Measurements from ENCODE around the gene SENP6.
"Not testable (repeated sequence)": the region's sequence is repeated elsewhere in the genome, so short reads cannot be mapped to it uniquely, and the experiment has no call there.

SENP6 gene

GRCh38 chr6:75568965-75569364 lies 32.7 kb upstream of the SENP6 start:
- POLR2A ChIA-PET = no interaction called here
- TF ChIP-seq ZNF548 (tag by site-specific recombination; IDR thresholded peaks at IDR 0.05) = no peak
- TF ChIP-seq ZNF768 (tag by site-specific recombination; IDR thresholded peaks at IDR 0.05) = no peak
- TF ChIP-seq TRIM28 (IDR thresholded peaks at IDR 0.05; ENCODE audit: borderline replicate concordance, low read length) = no peak
- TF ChIP-seq ZNF580 (tag by site-specific recombination; IDR thresholded peaks at IDR 0.05) = no peak
- TF ChIP-seq ZNF473 (tag by site-specific recombination; IDR thresholded peaks at IDR 0.05) = no peak
- no peak for TF ChIP-seq ZNF426 (tag by site-specific recombination; IDR thresholded peaks at IDR 0.05)
- TF ChIP-seq, protein P1, sequence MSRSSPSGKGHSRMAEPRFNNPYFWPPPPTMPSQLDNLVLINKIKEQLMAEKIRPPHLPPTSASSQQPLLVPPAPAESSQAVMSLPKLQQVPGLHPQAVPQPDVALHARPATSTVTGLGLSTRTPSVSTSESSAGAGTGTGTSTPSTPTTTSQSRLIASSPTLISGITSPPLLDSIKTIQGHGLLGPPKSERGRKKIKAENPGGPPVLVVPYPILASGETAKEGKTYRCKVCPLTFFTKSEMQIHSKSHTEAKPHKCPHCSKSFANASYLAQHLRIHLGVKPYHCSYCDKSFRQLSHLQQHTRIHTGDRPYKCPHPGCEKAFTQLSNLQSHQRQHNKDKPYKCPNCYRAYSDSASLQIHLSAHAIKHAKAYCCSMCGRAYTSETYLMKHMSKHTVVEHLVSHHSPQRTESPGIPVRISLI (tag by site-specific recombination; IDR thresholded peaks at IDR 0.05) = no peak
- TF ChIP-seq PRDM6 (tag by site-specific recombination; IDR thresholded peaks at IDR 0.05) = no peak
- no peak for TF ChIP-seq PRDM4 (tag by site-specific recombination; IDR thresholded peaks at IDR 0.05)
- TF ChIP-seq, protein P2, sequence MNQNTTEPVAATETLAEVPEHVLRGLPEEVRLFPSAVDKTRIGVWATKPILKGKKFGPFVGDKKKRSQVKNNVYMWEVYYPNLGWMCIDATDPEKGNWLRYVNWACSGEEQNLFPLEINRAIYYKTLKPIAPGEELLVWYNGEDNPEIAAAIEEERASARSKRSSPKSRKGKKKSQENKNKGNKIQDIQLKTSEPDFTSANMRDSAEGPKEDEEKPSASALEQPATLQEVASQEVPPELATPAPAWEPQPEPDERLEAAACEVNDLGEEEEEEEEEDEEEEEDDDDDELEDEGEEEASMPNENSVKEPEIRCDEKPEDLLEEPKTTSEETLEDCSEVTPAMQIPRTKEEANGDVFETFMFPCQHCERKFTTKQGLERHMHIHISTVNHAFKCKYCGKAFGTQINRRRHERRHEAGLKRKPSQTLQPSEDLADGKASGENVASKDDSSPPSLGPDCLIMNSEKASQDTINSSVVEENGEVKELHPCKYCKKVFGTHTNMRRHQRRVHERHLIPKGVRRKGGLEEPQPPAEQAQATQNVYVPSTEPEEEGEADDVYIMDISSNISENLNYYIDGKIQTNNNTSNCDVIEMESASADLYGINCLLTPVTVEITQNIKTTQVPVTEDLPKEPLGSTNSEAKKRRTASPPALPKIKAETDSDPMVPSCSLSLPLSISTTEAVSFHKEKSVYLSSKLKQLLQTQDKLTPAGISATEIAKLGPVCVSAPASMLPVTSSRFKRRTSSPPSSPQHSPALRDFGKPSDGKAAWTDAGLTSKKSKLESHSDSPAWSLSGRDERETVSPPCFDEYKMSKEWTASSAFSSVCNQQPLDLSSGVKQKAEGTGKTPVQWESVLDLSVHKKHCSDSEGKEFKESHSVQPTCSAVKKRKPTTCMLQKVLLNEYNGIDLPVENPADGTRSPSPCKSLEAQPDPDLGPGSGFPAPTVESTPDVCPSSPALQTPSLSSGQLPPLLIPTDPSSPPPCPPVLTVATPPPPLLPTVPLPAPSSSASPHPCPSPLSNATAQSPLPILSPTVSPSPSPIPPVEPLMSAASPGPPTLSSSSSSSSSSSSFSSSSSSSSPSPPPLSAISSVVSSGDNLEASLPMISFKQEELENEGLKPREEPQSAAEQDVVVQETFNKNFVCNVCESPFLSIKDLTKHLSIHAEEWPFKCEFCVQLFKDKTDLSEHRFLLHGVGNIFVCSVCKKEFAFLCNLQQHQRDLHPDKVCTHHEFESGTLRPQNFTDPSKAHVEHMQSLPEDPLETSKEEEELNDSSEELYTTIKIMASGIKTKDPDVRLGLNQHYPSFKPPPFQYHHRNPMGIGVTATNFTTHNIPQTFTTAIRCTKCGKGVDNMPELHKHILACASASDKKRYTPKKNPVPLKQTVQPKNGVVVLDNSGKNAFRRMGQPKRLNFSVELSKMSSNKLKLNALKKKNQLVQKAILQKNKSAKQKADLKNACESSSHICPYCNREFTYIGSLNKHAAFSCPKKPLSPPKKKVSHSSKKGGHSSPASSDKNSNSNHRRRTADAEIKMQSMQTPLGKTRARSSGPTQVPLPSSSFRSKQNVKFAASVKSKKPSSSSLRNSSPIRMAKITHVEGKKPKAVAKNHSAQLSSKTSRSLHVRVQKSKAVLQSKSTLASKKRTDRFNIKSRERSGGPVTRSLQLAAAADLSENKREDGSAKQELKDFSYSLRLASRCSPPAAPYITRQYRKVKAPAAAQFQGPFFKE (tag by site-specific recombination; IDR thresholded peaks at IDR 0.05; ENCODE audit: borderline replicate concordance) = no peak
- TF ChIP-seq ZNF175 (tag by site-specific recombination; IDR thresholded peaks at IDR 0.05) = no peak
- TF ChIP-seq ZFP37 (tag by site-specific recombination; IDR thresholded peaks at IDR 0.05) = no peak
- TF ChIP-seq OVOL3 (tag by site-specific recombination; IDR thresholded peaks at IDR 0.05) = no peak
- TF ChIP-seq, protein P3, sequence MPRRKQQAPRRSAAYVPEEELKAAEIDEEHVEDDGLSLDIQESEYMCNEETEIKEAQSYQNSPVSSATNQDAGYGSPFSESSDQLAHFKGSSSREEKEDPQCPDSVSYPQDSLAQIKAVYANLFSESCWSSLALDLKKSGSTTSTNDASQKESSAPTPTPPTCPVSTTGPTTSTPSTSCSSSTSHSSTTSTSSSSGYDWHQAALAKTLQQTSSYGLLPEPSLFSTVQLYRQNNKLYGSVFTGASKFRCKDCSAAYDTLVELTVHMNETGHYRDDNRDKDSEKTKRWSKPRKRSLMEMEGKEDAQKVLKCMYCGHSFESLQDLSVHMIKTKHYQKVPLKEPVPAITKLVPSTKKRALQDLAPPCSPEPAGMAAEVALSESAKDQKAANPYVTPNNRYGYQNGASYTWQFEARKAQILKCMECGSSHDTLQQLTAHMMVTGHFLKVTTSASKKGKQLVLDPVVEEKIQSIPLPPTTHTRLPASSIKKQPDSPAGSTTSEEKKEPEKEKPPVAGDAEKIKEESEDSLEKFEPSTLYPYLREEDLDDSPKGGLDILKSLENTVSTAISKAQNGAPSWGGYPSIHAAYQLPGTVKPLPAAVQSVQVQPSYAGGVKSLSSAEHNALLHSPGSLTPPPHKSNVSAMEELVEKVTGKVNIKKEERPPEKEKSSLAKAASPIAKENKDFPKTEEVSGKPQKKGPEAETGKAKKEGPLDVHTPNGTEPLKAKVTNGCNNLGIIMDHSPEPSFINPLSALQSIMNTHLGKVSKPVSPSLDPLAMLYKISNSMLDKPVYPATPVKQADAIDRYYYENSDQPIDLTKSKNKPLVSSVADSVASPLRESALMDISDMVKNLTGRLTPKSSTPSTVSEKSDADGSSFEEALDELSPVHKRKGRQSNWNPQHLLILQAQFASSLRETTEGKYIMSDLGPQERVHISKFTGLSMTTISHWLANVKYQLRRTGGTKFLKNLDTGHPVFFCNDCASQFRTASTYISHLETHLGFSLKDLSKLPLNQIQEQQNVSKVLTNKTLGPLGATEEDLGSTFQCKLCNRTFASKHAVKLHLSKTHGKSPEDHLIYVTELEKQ (tag by site-specific recombination; IDR thresholded peaks at IDR 0.05; ENCODE audit: borderline replicate concordance) = no peak
- no peak for TF ChIP-seq ZNF76 (tag by site-specific recombination; IDR thresholded peaks at IDR 0.05; ENCODE audit: borderline replicate concordance, low read depth)
- no peak for TF ChIP-seq ZNF311 (tag by site-specific recombination; IDR thresholded peaks at IDR 0.05; ENCODE audit: borderline replicate concordance)
- Histone ChIP-seq H3K4me3 (ENCODE audit: low read depth, low read length) (no peak overlapping the region), H3K9me3 (ENCODE audit: control insufficient read depth, insufficient read depth, low read depth, low read length) (no peaks in the 10 kb centered on the region; the same call in 1 of the 2 replicates), H3K4me1 (ENCODE audit: control insufficient read depth, insufficient read depth, low read length) (no peaks in the 10 kb centered on the region), H3K36me3 (ENCODE audit: control insufficient read depth in 2 of 2, insufficient read depth in 1 of 2, low read length in 2 of 2) (no peaks in the 10 kb centered on the region), H3K27ac (ENCODE audit: extremely low read depth, low read depth, low read length) (no peak overlapping the region)
- CTCF ChIA-PET = no interaction called here

- H3K4me3 ChIP-seq (ENCODE audit: low read depth, low read length); H3K4me1 ChIP-seq (ENCODE audit: control insufficient read depth, insufficient read depth, low read length); H3K27ac ChIP-seq (ENCODE audit: extremely low read depth, low read depth, low read length); H3K9me3 ChIP-seq (ENCODE audit: control insufficient read depth, insufficient read depth, low read depth, low read length); H3K36me3 ChIP-seq (ENCODE audit: control insufficient read depth in 2 of 2, insufficient read depth in 1 of 2, low read length in 2 of 2): not testable (repeated sequence)
- ChIA-PET POLR2A (interaction anchor here (2.5 kb wide), 1 partner anchor 32 kb away, joined by 6 read pairs; the partner anchor contains the start of gene SENP6), CTCF (interaction anchor here (0.6 kb wide), 4 partner anchors 11 to 202 kb away, joined by 3 to 4 read pairs (median 3); no protein-coding TSS in a partner anchor)
Observed at GRCh38 chr6:75570671-75571070, 31.0 kb upstream of the SENP6 start.

Measured in HEK293 (cell line).